Fibroblast of peridontal ligament (primary cell): ENCODE results near the gene URI1.
"Not testable (repeated sequence)": the region's sequence is repeated elsewhere in the genome, so short reads cannot be mapped to it uniquely, and the experiment has no call there.

Experiments used
- DNase-seq: peaks from one replicate; pipeline ENCODE4 v3.0.0-alpha.2; 2010; ENCODE audit errors: extremely low read depth

Gene URI1

DNA sequence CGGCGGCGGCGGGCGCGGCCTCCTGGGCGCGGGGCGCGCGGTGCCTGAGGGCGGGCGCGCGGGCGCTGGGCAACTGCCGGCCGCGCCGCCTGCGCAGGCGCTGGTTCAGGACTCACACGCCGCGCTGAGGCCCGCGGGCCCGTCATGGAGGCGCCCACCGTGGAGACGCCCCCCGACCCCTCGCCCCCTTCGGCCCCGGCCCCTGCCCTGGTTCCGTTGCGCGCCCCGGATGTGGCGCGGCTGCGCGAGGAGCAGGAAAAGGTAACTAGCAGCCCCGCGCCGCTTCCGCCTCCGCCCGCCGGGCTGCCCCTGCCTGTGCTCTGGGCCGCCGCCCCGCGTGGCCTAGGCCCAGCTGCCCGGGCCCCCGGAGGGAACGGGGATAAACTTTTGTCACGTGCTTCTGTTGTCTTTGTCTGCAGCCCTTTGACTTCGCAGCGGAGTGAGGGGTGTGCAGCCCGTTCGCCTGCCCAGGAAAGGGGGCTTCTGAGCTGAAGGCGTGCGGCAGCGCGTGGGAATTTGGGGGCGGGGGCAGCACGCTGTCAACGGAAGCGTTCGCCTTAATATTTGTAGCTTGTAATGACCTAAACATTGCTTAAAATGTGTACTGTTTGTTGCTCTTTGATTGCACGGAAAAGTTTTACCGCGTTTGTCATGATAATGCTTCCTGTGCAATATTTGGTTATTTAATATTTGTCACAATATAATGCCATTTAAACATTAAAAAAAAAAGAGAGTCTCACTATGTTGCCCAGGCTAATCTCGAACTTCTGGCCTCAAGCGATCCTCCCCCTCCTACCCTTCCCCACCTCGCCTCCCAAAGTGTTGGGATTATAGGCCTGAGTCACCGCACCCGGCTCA, 594 bp downstream of the URI1 start:
- DNase-seq, result peak; percentile 8

DNA sequence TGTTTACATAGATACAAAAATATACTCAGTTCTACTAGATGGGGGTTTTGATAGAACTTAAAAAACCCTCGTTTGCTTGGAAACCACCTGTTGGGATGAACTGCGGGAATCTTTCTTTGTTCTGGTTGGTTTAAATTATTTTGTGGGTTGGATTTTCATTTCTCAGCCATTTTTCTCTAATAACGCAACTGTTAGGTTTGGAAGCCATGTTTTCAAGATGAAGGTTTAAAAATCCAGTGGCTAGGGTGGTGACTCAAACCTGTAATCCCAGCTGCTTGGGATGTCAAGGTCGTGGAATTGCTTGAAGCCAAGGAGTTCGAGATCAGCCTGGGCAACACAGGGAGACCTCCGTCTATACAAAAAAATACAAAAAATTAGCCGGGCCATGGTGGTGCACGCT, 1.6 kb downstream of the URI1 start:
- peak; percentile 34 for DNase-seq

DNA sequence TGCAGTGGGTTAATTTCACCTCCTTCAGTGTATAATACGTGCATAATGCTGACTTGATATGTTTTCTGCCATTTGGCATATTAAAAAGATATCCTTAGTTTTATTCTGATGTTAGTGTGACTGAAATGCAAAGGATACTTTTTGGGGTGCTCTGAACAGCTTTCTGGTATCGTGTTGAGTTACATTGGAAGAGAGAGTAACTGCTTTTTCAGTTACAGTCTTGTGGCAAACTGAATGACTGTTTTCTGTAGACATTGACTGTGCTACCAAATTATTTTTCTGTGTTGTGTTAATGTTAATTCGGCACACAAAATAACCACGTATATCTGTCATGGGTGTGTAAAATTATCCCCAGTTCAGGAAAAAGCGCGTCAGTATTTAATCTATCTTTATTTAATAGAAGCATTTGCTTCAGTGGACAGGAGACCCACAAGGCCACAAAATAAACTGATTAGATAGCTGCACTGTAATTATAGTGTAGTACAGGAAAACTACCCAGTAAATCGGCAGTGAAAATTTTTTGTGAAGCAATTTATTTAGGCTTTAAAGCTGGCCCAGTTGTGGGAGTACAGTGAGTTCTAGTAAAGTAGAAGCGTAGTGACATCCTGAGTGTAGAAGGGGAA, 2.5 kb downstream of the URI1 start:
- peak; percentile 6 for DNase-seq

DNA sequence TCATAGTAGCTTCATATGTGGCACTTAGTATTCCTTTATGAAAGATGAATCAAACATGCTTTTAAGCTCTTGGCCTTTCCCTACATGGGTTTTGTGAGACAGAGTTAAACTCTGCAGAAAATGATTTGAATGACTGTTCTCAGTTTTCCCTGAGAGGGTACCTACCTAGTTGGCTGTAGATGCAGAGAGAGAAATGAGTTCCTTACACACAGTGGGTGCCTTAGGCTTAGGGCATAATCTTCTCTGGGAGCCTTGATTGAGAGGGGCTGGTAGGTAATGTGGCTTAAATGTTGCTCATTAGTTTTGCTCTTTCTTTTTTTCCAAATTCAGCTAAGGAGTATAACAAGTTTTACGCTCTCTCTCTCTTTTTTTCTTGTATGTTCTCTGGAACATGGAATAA, 3.0 kb downstream of the URI1 start:
- no peak for DNase-seq

DNA sequence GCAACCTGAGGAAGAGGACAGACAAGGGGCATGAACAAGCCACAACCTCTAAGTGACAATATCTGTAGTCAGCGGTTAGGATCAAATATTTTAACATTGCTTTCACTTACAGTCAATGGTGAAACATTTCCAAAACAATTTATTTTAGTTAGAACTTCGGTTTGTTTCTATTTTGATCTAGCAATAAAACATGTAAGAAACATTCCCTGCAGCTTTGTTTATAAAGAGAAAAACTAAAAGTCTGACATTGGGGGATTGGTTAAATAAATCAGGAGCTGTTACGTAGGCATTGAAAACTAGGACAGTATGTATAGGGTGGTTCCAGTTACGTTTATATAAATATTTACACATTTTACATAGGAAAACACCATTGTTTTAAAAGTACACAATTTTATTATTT, 3.4 kb downstream of the URI1 start:
- DNase-seq, result peak; percentile 49

DNA sequence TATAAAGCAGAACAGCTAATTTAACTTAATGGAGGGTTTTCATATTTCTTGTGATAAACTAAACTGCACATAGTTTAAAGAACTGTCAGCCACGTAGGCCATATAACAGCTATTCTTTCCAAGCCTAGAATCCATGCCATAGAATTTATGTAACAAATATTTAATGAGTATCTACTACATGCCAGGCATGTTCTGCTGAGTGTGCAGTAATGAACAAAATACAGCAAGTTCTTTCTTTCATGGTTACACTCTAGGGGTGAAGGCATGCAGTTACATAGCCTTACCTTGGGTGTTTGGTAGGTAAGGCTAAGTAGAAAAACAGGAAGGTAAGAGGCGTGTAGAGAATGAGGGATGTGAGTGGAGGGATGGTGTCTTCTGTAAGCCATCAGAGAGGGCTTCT, 4.6 kb downstream of the URI1 start:
- DNase-seq, result no peak

DNA sequence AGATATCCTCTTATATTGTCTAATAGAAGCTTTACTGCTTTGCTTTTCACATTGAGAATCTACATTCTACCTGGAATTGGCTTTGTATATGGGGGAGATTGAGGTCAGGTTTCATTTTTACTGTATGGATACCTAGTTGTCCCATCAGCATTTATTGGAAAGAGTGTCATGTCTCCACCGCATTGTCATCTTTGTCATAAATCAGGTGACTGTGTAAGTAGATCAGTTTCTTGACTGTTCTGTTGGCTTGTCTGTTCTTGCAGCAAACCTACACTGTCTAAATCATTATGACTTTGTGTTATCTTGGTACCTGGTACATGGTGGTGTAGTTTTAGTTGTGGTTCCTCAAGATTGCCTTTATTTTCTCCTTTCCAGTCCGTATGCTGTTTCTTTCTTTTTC, 5.8 kb downstream of the URI1 start:
- no peak for DNase-seq

DNA sequence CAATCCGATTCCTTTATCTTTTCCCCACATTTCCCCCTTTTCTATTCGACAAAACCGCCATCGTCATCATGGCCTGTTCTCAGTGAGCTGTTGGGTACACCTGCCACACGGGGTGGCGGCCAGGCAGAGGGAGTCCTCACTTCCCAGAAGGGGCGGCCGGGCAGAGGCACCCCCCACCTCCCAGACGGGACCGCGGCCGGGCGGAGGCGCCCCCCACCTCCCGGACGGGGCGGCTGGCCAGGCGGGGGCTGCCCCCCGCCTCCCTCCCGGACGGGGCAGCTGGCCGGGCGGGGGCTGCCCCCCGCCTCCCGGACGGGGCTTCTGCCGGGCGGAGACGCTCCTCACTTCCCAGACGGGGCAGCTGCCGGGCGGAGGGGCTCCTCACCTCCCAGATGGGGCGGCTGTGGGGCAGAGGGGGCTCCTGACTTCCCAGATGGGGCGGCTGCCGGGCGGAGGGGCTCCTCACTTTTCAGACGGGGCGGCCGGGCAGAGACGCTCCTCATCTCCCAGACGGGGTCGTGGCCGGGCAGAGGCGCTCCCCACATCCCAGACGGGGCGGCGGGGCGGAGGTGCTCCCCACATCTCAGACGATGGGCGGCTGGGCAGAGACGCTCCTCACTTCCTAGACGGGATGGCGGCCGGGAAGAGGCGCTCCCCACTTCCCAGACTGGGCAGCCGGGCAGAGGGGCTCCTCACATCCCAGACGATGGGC, 6.9 kb downstream of the URI1 start:
- DNase-seq, result not testable (repeated sequence)

DNA sequence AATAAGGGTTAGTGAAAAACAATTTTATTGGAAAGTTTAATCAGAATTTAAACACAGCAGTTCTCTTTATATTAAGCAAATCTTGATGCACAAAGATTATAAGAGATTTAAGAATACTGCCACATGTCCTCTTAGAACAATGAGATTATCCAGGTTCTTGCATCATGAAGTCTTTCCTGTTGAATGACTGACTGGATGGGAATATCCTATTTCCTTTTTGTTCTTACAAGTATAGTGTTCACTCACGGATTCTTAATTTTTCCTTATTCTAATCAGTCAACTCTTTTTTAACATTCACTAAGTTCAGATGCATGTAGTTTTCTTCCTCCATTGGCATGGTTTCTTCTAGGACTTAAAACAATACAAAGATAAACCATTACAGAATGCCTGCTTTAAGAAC, 10.1 kb downstream of the URI1 start:
- no peak for DNase-seq

DNA sequence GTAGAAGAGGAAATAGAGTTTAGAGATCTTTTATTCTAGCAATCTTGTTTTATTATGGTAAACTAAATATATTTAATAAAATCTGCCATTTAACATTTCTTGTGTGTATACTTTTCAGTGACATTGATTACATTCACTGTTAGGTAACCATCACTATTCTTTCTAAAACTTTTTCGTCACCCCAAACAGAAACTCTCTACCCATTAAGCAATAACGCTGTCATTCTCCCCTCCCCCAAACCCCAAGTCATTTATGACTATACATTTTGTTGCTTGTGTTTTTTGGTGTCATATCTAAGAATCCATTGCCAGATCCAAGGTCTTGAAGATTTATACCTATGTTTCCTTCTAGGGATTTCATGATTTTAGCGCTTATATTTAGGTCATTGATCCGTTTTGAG, 10.6 kb downstream of the URI1 start:
- no peak for DNase-seq

DNA sequence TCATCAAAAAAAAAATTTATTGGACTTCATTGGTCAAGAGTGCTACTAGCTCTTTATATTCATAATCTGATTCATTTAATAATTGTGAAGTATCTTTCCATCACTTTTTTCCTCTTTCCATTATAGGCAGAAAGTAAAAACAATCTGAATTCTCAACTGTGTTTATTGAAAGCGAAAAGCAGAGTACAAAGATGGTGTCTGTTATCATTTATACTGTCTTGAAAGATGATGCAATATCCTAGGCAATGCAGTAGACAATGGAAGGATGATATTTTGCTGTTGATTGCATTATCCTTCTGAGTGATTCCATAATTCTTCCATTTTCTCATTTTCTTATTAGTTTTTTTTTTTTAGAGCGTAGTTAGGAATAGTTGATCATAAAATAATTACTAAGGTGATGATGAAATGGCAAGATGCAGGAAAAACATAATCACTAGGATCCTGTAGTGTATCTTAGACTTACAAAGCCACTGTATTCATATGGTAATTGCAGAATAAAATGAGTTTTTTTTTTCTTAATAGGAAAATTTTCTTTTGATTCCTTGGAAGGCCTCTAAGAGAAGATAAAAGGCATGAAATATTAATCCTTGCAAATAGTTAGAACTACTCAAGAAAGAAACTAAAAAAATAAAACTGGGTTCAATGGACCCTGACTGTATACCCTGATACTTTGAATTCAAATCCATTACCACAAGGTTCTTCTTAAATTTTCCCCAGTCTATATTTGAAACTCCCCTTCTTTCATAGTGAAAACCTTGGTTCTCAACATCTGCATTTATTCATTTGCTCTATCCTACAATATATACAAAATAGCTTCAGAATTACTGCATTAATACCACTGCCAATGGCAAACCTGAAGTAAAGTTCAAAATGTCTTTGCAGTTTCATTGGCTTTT, 11.6 kb downstream of the URI1 start:
- peak; percentile 13 for DNase-seq

DNA sequence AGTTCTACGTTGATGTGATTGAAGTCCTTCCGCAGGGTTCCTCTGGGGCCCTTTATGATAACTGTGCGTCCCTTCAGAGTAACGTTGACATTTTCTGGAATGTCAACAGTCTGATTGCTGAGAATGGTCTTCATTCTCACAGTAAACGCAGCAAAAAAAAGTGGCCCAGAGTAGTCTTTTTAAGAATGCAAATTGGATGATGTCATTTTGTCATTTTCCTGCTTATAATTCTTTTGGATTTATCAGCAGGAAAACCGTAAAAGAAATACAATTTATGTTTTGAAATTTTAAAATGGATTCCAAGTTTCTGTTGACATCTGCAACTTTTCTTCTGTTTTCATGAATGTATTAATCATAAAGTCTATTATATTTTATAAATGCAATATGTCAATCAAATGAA, 14.8 kb downstream of the URI1 start:
- no peak for DNase-seq

DNA sequence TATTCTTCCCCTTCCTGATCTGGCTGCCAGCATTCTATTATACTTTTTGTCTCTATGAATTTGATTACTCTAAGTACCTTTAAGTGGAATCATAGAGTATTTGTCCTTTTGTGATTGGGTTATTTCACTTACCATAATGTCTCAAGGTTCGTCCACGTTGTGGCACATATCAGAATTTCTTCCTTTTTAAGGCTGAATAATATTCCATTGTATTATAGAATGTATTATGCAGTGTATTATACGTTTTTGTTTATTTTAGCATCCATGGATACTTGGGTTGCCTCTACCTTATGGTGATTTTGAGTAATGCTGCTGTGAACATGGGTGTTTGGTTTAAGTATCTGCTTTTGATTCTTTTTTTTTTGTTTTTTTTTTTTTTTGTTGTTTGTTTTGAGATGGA, 19.3 kb downstream of the URI1 start:
- no peak for DNase-seq

DNA sequence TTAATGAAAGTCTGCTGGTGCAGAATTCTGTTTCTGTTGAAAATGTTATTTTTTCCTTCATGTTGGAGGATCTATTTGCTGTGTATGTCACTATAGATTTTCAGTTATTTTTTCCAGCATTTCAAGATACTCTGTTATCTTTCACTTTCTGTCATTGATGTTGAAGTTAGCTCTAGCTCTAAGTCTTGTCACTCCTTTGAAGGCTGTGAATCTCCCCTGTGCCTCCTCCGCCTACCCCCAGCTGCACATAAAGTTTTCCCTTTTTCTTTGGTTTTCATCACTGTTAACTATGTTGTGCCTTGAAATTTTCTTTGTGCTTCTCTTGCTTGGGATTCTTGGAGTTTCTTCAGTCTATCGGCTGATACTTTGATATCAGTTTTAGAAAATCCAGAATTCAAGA, 20.8 kb downstream of the URI1 start:
- DNase-seq, result no peak

DNA sequence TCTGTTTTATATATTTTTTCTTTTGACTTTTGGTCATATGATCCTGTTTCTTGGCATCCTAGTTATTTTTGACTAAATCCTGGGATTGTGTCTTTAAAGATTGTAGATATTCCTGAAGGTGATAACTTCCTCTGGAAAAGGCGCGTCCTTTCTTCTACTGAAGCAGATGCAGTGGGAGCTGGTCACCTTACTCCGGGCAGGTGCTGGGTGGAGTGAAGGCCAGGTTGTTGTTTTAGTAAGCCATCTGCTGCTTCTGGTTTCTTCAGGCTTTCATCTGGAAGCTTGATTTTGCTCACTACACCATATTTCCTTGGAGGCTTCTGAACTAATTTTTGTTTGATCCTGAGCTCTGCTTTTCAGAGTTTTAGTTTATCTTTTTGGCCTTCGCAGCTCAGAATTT, 21.5 kb downstream of the URI1 start:
- DNase-seq, result no peak

DNA sequence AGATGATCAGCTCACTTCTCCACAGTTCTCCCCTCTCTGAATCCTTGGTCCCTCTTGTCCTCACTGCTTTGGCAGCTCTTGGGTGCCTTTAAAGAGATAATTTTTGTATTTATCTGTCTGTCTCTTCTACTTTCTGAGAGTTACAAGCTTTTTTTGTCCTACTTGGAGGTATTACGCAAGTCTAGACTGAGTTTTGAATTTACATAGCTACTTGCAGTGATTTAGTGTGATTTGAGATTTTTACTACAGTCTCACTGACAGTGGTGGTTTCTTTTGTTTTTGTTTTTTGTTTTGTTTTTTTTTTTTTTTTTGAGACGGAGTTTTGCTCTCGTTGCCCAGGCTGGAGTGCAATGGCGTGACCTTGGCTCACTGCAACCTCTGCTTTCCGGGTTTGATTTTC, 22.1 kb downstream of the URI1 start:
- peak; percentile 56 for DNase-seq

DNA sequence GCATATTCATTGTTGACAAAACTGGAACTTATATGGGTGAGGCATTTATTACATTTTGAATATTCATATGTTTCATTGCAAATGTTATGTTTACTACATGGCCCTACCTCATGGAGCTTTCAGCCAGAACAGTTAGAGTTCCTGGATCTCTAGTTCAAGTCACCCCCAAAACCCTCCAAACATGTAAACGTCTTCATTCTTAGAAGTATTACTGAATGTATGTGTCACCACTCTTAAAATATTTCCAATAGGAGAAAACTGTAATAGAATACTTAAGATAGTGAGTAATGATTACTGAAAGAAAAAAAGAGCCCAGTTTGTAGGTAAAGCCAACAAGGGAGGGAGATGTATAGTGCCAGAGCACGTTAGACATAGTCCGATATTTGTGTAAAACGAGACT, 23.5 kb downstream of the URI1 start:
- DNase-seq, result peak; percentile 65

DNA sequence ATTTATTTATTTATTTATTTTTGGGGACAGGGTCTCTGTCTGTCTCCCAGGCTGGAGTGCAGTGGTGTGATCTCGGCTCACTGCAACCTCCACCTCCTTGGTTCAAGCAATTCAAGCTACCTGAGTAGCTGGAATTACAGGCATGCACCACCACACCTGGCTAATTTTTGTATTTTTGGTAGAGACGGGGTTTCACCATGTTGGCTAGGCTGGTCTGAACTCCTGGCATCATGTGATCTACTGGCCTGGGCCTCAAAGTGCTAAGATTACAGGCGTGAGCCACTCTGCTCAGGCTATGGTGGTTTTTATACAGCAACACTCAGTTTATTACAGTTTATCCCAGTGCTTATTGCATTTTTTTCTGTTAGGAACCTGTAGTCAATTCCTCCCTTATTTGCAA, 24.1 kb downstream of the URI1 start:
- not testable (repeated sequence) for DNase-seq

DNA sequence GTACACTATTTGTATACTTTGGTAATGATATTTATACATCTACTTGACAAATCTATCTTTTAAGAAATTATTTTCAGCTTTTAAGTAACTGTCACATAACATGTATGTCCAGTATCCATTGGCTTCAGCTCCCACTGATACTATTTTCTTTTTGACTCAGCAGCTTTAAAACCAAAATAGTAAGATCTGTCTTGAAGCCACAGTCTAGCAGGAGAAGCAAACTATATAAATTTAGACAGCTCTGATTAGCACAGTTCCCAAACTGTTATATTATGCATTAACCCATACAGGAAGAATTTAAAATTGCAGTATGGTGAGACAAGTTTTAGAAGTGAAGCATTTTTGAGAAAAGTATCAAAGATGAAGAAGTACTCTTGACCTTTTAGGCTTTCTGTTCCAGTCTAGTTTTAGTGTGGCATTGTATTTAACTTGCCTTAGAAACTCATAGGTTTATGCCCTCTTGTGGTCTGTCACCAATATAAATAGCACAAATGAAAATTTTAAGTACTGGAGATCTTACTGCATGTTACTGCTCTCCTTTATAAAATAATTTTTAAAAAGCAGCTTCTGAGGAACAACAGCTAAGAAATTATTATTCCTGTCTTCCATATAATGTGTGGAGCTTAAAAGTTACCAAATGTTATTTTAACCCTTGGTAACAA, 24.7 kb downstream of the URI1 start:
- DNase-seq, result peak; percentile 64

DNA sequence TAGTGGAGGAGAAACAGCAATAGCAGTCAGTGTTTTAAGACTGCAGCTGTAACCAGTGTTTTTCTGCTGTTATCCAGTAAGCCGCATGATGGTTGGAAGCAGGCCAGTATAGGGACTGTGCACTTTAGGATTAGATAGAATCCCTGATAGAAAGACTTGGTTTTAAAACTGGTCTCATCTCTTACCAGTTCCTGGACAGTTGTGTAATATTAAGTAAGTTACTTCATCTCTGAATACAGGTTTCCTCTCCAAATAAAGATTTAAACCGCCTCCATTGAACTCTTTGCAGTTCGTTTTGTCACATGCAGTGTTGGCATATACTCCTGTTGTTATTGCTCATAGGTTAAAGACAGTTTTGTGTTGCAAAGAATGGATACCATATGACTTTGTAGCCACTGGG, 25.6 kb downstream of the URI1 start:
- DNase-seq, result peak; percentile 66

DNA sequence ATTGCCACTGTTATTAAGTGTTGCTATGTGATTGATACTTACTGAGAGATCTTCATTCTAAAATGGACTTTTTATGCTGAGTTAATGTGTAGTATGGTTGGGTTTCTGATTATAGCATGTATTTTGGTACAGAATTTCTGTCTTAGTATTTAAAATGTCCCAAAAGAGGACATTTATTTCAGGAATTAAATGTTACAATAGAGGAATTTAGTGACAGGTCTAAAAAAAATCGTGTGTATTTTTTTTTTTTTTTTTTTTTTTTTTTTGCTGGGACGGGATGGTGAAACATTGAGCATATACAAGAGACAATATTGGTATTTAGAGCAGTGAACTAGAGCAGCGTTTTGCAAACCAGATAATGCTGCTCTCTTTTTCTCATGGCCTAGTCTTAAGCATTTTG, 27.9 kb downstream of the URI1 start:
- DNase-seq, result no peak
